IMR-90 (cell line): ENCODE measurements around the gene HS3ST1. TPM values are rescaled to one million over a fixed set of nuclear protein-coding genes. Genes with fewer than 3 reads are reported as not detected.

Experiments
- ATAC-seq: fragments of 200-7000 bp; cut with Tn5 transposase; 2 replicates; pipeline ENCODE4 v1.9.1; 2020; ENCODE audit warnings: low read depth, mild to moderate bottlenecking, moderate library complexity
- BruUV-seq: library from RNA; stranded (reverse); fragments of 400-500 nt; replicated peaks from 2 replicates; lab custom pipeline; 2021; lab: Mats Ljungman, UMichigan
- CTCF ChIA-PET: fragments of 300-600 bp; formaldehyde crosslinking; extraction: SDS; loops from one replicate; lab custom pipeline; 2021; ENCODE audit warnings: antibody characterized with exemption; lab: Yijun Ruan, JAX
- POLR2A ChIA-PET: fragments of 300-600 bp; sonication (Branson Sonifier 250); formaldehyde crosslinking; loops from one replicate; lab custom pipeline; 2022; ENCODE audit warnings: antibody characterized with exemption; ENCODE audit not compliant: unreplicated experiment; lab: Charles Lee
- DNase-seq: peaks from one replicate; pipeline ENCODE4 v3.0.0; 2013
- H2AFZ ChIP-seq: replicated peaks from 2 replicates; pipeline ENCODE3; 2013; ENCODE audit warnings: low read length, mild to moderate bottlenecking; ENCODE audit not compliant: poor library complexity
- H2AK5ac ChIP-seq: 2 replicates; pipeline ENCODE4 v1.6.1; 2013; ENCODE audit warnings: low read depth, low read length, inconsistent platforms
- H2AK9ac ChIP-seq: replicated peaks from 2 replicates; pipeline ENCODE3; 2013; ENCODE audit warnings: mild to moderate bottlenecking, low read depth, low read length, moderate library complexity; ENCODE audit not compliant: poor library complexity
- H2BK120ac ChIP-seq: 2 replicates; pipeline ENCODE4 v1.6.1; 2013; ENCODE audit warnings: low read depth, low read length, inconsistent platforms
- H2BK15ac ChIP-seq: 3 replicates; pipeline ENCODE4 v1.6.1; 2013; ENCODE audit warnings: low read depth, low read length, inconsistent platforms
- H2BK20ac ChIP-seq: 2 replicates; pipeline ENCODE4 v1.6.1; 2013; ENCODE audit warnings: low read depth, mild to moderate bottlenecking, inconsistent platforms, low read length, moderate library complexity
- H2BK5ac ChIP-seq: 2 replicates; pipeline ENCODE4 v1.6.1; 2013; ENCODE audit warnings: mild to moderate bottlenecking, low read depth, low read length, inconsistent platforms; ENCODE audit not compliant: poor library complexity, severe bottlenecking
- H3K14ac ChIP-seq: replicated peaks from 2 replicates; pipeline ENCODE4 v1.6.1; 2013; ENCODE audit warnings: low read depth, low read length, inconsistent platforms
- H3K18ac ChIP-seq: 2 replicates; pipeline ENCODE4 v1.6.1; 2013; ENCODE audit warnings: low read depth, low read length, control low read depth
- H3K23ac ChIP-seq: 2 replicates; pipeline ENCODE4 v1.6.1; 2013; ENCODE audit warnings: low read depth, low read length, inconsistent platforms
- H3K27ac ChIP-seq: 2 replicates; pipeline ENCODE4 v1.5.1; 2013; ENCODE audit warnings: mild to moderate bottlenecking, control low read depth, low read length; ENCODE audit not compliant: insufficient read depth
- H3K27me3 ChIP-seq: 2 replicates; pipeline ENCODE4 v1.6.1; 2013; ENCODE audit warnings: low read length; ENCODE audit not compliant: control insufficient read depth, insufficient read depth
- H3K36me3 ChIP-seq: 2 replicates; pipeline ENCODE4 v1.6.1; 2013; ENCODE audit warnings: low read length, mixed read lengths; ENCODE audit not compliant: control insufficient read depth, insufficient read depth
- H3K4ac ChIP-seq: 2 replicates; pipeline ENCODE4 v1.6.1; 2013; ENCODE audit warnings: low read depth, low read length, inconsistent platforms
- H3K4me1 ChIP-seq: 2 replicates; pipeline ENCODE4 v1.6.1; 2013; ENCODE audit warnings: low read length, mixed read lengths; ENCODE audit not compliant: control insufficient read depth, insufficient read depth
- H3K4me2 ChIP-seq: 2 replicates; pipeline ENCODE4 v1.6.1; 2013; ENCODE audit warnings: low read depth, mild to moderate bottlenecking, control low read depth, low read length, moderate library complexity
- H3K4me3 ChIP-seq: 2 replicates; pipeline ENCODE4 v1.5.1; 2013; ENCODE audit warnings: low read depth, mild to moderate bottlenecking, control low read depth, low read length, moderate library complexity; ENCODE audit not compliant: insufficient read depth
- H3K56ac ChIP-seq: 2 replicates; pipeline ENCODE4 v1.6.1; 2013; ENCODE audit warnings: low read length, inconsistent platforms; ENCODE audit not compliant: insufficient read depth; ENCODE audit errors: extremely low read depth
- H3K79me1 ChIP-seq, 2 experiments: 2 replicates each; pipeline ENCODE4 v1.6.1; 2013; ENCODE audit warnings: low read length in 2 of 2, inconsistent platforms in 1 of 2, low read depth in 1 of 2
- H3K9ac ChIP-seq: 2 replicates; pipeline ENCODE4 v1.6.1; 2013; ENCODE audit warnings: low read depth, low read length, control low read depth
- H3K9me1 ChIP-seq: 2 replicates; pipeline ENCODE4 v1.6.1; 2013; ENCODE audit warnings: low read length, inconsistent platforms; ENCODE audit not compliant: insufficient read depth
- H3K9me3 ChIP-seq: 2 replicates; pipeline ENCODE4 v1.6.1; 2013; ENCODE audit warnings: low read length; ENCODE audit not compliant: control insufficient read depth, insufficient read depth
- H4K20me1 ChIP-seq: 2 replicates; pipeline ENCODE4 v1.6.1; 2013; ENCODE audit warnings: low read length, inconsistent platforms; ENCODE audit not compliant: insufficient read depth
- H4K5ac ChIP-seq: 2 replicates; pipeline ENCODE4 v1.6.1; 2013; ENCODE audit warnings: mild to moderate bottlenecking, low read depth, low read length, control low read depth
- H4K8ac ChIP-seq, 2 experiments: 2 replicates each; pipeline ENCODE4 v1.6.1; 2013; ENCODE audit warnings: low read depth in 2 of 2, low read length in 2 of 2, control low read depth in 1 of 2, inconsistent platforms in 1 of 2
- H4K91ac ChIP-seq: 2 replicates; pipeline ENCODE4 v1.6.1; 2013; ENCODE audit warnings: low read depth, low read length, inconsistent platforms; ENCODE audit not compliant: insufficient read depth
- BHLHE40 ChIP-seq: fragments of 150-350 bp; IDR thresholded peaks from 2 replicates; pipeline ENCODE4 v1.6.1; 2016; ENCODE audit warnings: mild to moderate bottlenecking, low read depth, low read length
- CTCF ChIP-seq: conservative IDR thresholded peaks from 2 replicates; pipeline ENCODE4 v1.5.1; 2012; ENCODE audit warnings: mild to moderate bottlenecking, low read depth, low read length, improper control_type of control experiment
- ELK1 ChIP-seq: fragments of 150-350 bp; IDR thresholded peaks from 2 replicates; pipeline ENCODE4 v1.6.1; 2016; ENCODE audit warnings: low read depth, mild to moderate bottlenecking, low read length, moderate library complexity, borderline replicate concordance
- MAFK ChIP-seq: IDR thresholded peaks from 2 replicates; pipeline ENCODE4 v1.6.1; 2012; ENCODE audit warnings: low read depth, low read length, improper control_type of control experiment
- MAZ ChIP-seq: IDR thresholded peaks from 2 replicates; pipeline ENCODE4 v1.6.1; 2012; ENCODE audit warnings: low read depth, mild to moderate bottlenecking, low read length, improper control_type of control experiment, moderate library complexity, borderline replicate concordance
- POLR2A ChIP-seq: IDR thresholded peaks from 2 replicates; pipeline ENCODE4 v1.6.1; 2012; ENCODE audit warnings: mild to moderate bottlenecking, low read depth, low read length
- RAD21 ChIP-seq: IDR thresholded peaks from 2 replicates; pipeline ENCODE4 v1.6.1; 2012; ENCODE audit warnings: low read length, improper control_type of control experiment
- RCOR1 ChIP-seq: IDR thresholded peaks from 2 replicates; pipeline ENCODE4 v1.6.1; 2012; ENCODE audit warnings: mild to moderate bottlenecking, low read length, improper control_type of control experiment; ENCODE audit not compliant: insufficient replicate concordance
- SMC3 ChIP-seq: fragments of 150-350 bp; IDR thresholded peaks from 2 replicates; pipeline ENCODE4 v1.6.1; 2016; ENCODE audit warnings: low read depth, mild to moderate bottlenecking, antibody characterized with exemption, low read length, moderate library complexity
- WGBS, 2 experiments: methylation state at CpG; one replicate each; pipeline versions ENCODE4 v1.1.5 to v1.1.7; 2013; ENCODE audit warnings: missing lambda C conversion rate in 2 of 2; ENCODE audit not compliant: insufficient read length in 1 of 2; ENCODE audit errors: extremely low coverage in 2 of 2; 5-methylcytosine and 5-hydroxymethylcytosine counted together
- dilution Hi-C: fragments of 300-500 bp; cut with HindIII; formaldehyde crosslinking; loops from one replicate; pipeline ENCODE4 v1.14.3; 2018; ENCODE audit warnings: low sequenced_read_pairs; ENCODE audit not compliant: unreplicated experiment
- in situ Hi-C: fragments of 300-500 bp; cut with MboI; formaldehyde crosslinking; loops from 3 replicates; pipeline ENCODE4 v1.14.3; 2019; ENCODE audit warnings: low sequenced_read_pairs, inconsistent platforms, mixed read lengths
- intact Hi-C: fragments of 100-400 bp; cut with micrococcal nuclease; formaldehyde crosslinking; loops from 2 replicates; pipeline ENCODE4 v1.10.0; 2022
- polyA plus RNA-seq, 3 experiments: library from polyadenylated mRNA; depleted of rRNA; stranded (reverse); fragments of >200 nt; gene quantifications; 2 replicates each; pipeline ENCODE4 v1.2.3, GENCODE V29; 2012; ENCODE audit warnings: low replicate concordance in 1 of 3
- total RNA-seq: library from RNA; depleted of rRNA; stranded (reverse); fragments of >200 nt; gene quantifications from 2 replicates; pipeline ENCODE4 v1.2.3, GENCODE V29; 2012

Gene HS3ST1
- total and polyA plus RNA-seq, 2 of the 4 experiments (the other 2 are of a cell fraction) = 0.09 TPM; not detected in 1

DNA sequence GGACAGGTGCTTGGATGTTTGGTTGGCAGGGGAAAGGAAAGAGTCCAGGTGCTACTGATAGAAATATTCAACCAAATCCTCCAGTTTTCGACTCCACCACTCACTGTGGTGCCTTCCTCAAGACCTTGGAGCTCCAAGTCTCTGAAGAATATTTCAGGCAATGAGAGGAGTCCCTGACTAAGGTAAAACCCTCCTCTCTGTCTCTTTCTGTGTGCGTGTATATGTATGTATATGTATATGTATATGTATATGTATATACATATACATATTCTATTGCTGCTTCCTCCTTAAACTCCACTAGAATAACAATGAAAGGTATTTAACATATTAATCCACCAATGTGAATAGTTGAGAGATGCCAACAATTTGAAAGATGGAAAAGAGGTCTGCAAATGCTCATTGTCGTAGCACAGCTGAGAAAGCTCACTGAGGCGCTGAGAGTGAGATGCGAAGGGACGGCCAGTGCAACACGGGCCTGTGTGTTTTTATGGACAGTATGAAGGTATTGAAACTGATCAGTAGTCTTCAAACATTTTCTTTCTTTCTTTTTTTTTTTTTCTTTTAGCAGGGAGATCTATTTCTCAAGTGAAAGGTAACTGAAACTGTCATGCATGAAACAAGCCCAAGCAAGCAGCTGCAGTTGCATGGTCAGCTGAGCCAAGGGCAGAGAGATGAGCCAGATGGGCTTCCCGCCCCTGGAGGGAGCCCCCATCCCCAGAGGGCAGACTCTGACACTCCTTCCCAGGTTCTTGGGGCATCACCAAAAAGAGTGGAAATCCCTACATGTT lies 41.1 kb upstream of the HS3ST1 start:
- Histone ChIP-seq H2AK9ac (no peak overlapping the region), H3K9me1 (no peaks in the 10 kb centered on the region), H3K4me1 (no peaks in the 10 kb centered on the region), H3K36me3 (no peaks in the 10 kb centered on the region), H4K91ac (no peak overlapping the region), H4K5ac (no peak overlapping the region), H3K4me2 (no peak overlapping the region), H2BK5ac (no peak overlapping the region), H2BK15ac (no peak overlapping the region), H3K4ac (no peak overlapping the region), H3K56ac (no peak overlapping the region), H3K79me1 (no peaks in the 10 kb centered on the region), H4K20me1 (no peaks in the 10 kb centered on the region), H3K27me3 (peaks cover 2% of the 10 kb centered on the region; the same call in 1 of the 2 replicates), H3K4me3 (no peak overlapping the region), H2AFZ (no peak overlapping the region), H4K8ac (no peak overlapping the region), H3K18ac (no peak overlapping the region), H3K9me3 (no peaks in the 10 kb centered on the region), H3K9ac (no peak overlapping the region), H2BK20ac (no peak overlapping the region), H2AK5ac (no peak overlapping the region), H2BK120ac (no peak overlapping the region), H3K27ac (no peak overlapping the region), H3K14ac (no peak overlapping the region), H3K23ac (no peak overlapping the region)
- TF ChIP-seq MAFK (no peak), ELK1 (no peak), POLR2A (no peak), BHLHE40 (no peak), RAD21 (no peak), RCOR1 (no peak), CTCF (no peak), MAZ (no peak), SMC3 (no peak)
- ATAC-seq (no peak), DNase-seq (no peak)
- no TSS peak for BruUV-seq
- CTCF ChIA-PET = no interaction called here
- WGBS, 2 experiments = no CpG with 5 or more reads among the region's 8 CpGs
- intact Hi-C loops = no loop called here
- dilution Hi-C loops = no loop called here
- POLR2A ChIA-PET = no interaction called here
- in situ Hi-C loops = no loop called here
